BE2C (cell line): Measurements from ENCODE around the gene PIK3C2G.

Experiments
- DNase-seq: peaks from one replicate; pipeline ENCODE4 v3.0.0-alpha.2; 2020
- H3K27me3 ChIP-seq: fragments of 250-450 bp; sonication (Bioruptor Pico); 2 replicates; pipeline ENCODE4 v1.5.1; 2020; ENCODE audit warnings: mild to moderate bottlenecking
- H3K36me3 ChIP-seq: fragments of 250-450 bp; sonication (Bioruptor Pico); 2 replicates; pipeline ENCODE4 v1.5.1; 2020; ENCODE audit warnings: mild to moderate bottlenecking
- H3K4me1 ChIP-seq: fragments of 250-450 bp; sonication (Bioruptor Pico); 2 replicates; pipeline ENCODE4 v1.5.1; 2020
- H3K4me3 ChIP-seq: 2 replicates; pipeline ENCODE4 v1.5.1; 2011; ENCODE audit warnings: low read depth, low read length
- H3K9me3 ChIP-seq: fragments of 250-450 bp; sonication (Bioruptor Pico); 2 replicates; pipeline ENCODE4 v1.5.1; 2020
- TF ChIP-seq, protein P1 (sequence below): IDR thresholded peaks from 2 replicates; pipeline ENCODE4 v1.5.1; 2012; ENCODE audit warnings: mild to moderate bottlenecking, low read depth, low read length

The PIK3C2G gene

DNA sequence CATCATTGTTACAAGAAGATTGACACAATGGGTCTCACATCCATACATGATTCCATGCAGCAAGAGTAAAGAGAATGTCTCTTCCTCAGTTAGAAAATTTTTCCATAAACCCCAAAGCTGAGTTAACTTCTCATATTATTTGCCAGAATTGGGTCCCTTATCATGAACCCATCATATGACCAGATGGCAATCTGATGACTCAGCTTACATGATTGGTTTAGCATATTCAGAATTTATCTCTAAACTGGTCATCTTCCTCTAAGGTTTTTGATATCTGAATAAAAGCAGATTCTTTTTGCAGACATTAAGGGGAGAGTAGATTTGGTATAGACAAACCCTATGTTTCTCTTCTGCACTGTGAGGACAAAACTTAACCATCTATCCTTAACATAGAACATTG lies 174.9 kb downstream of the PIK3C2G start:
- no peaks in the 10 kb centered on the region for H3K36me3 ChIP-seq
- H3K4me3 ChIP-seq: no peak overlapping the region
- H3K9me3 ChIP-seq: no peaks in the 10 kb centered on the region
- peaks cover 9% of the 10 kb centered on the region for H3K4me1 ChIP-seq
- no peaks in the 10 kb centered on the region for H3K27me3 ChIP-seq
- no peak for DNase-seq
- TF ChIP-seq, protein P1, sequence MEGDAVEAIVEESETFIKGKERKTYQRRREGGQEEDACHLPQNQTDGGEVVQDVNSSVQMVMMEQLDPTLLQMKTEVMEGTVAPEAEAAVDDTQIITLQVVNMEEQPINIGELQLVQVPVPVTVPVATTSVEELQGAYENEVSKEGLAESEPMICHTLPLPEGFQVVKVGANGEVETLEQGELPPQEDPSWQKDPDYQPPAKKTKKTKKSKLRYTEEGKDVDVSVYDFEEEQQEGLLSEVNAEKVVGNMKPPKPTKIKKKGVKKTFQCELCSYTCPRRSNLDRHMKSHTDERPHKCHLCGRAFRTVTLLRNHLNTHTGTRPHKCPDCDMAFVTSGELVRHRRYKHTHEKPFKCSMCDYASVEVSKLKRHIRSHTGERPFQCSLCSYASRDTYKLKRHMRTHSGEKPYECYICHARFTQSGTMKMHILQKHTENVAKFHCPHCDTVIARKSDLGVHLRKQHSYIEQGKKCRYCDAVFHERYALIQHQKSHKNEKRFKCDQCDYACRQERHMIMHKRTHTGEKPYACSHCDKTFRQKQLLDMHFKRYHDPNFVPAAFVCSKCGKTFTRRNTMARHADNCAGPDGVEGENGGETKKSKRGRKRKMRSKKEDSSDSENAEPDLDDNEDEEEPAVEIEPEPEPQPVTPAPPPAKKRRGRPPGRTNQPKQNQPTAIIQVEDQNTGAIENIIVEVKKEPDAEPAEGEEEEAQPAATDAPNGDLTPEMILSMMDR: no peak

- DNase-seq: no peak
- no peak overlapping the region for H3K4me3 ChIP-seq
- no peaks in the 10 kb centered on the region for H3K9me3 ChIP-seq
- no peaks in the 10 kb centered on the region for H3K36me3 ChIP-seq
- peaks cover 9% of the 10 kb centered on the region for H3K4me1 ChIP-seq
- no peaks in the 10 kb centered on the region for H3K27me3 ChIP-seq
- TF ChIP-seq, protein P1: no peak
These were observed 178.2 kb downstream of the PIK3C2G start for GRCh38 chr12:18439541-18439940.

- TF ChIP-seq, protein P1: no peak
- Histone ChIP-seq H3K27me3 (no peaks in the 10 kb centered on the region), H3K4me3 (no peak overlapping the region), H3K4me1 (no peaks in the 10 kb centered on the region), H3K9me3 (no peaks in the 10 kb centered on the region), H3K36me3 (no peaks in the 10 kb centered on the region)
- DNase-seq: no peak
These were observed 182.6 kb downstream of the PIK3C2G start for GRCh38 chr12:18443768-18444437.

GRCh38 chr12:18446061-18446644 lies 184.8 kb downstream of the PIK3C2G start:
- no peaks in the 10 kb centered on the region for H3K4me1 ChIP-seq
- H3K36me3 ChIP-seq: no peaks in the 10 kb centered on the region
- no peak overlapping the region for H3K4me3 ChIP-seq
- no peaks in the 10 kb centered on the region for H3K27me3 ChIP-seq
- no peaks in the 10 kb centered on the region for H3K9me3 ChIP-seq
- no peak for DNase-seq
- TF ChIP-seq, protein P1: no peak

DNA sequence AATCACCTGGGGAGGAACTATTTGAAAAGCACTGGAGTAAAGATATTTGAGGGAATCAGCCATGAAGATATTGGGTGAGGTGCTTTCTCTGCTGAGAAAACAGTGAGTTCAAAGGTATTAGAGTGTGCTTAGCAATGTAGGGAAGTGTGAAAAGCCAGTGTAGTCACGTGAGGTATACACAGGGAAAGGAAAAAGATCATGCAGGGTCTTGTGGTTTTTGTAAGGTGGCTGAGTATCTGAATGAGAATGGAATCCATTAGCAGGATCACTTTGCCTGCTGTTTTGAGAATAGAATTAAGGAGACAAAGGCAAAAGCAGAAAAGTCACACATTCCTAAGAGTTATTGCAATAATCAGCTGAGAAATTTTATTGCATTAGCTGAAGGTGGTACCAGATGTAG lies 193.0 kb downstream of the PIK3C2G start:
- no peaks in the 10 kb centered on the region for H3K9me3 ChIP-seq
- DNase-seq: no peak
- TF ChIP-seq, protein P1: no peak

DNA sequence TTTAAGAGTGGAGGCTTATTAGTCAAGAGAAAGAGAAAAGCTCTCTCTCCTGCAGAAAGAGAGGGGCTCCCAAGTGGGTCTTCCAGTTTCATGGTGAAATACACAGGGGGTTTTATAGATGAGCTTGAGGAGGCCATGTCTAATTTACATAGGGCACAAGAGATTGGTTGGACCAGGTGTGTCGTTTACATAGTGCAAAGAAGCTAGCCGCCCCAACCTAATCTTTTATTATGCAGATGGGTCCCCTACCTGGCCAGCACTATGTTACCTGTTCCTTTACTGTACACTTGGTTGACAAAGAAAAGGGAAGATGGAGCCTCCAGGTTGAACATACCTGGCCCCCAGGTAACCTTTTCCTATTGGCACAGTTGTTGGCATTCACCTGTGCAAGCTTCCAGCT lies 195.0 kb downstream of the PIK3C2G start:
- no peaks in the 10 kb centered on the region for H3K9me3 ChIP-seq
- no peaks in the 10 kb centered on the region for H3K36me3 ChIP-seq
- TF ChIP-seq, protein P1: no peak
- H3K27me3 ChIP-seq: no peaks in the 10 kb centered on the region
- H3K4me3 ChIP-seq: no peak overlapping the region
- no peak for DNase-seq
- H3K4me1 ChIP-seq: no peaks in the 10 kb centered on the region

More for the DNA sequence above, 193.0 kb downstream of the PIK3C2G start:
- Histone ChIP-seq H3K36me3 (no peaks in the 10 kb centered on the region), H3K4me3 (no peak overlapping the region), H3K27me3 (no peaks in the 10 kb centered on the region), H3K4me1 (no peaks in the 10 kb centered on the region)
